DOHH2 (cell line): ENCODE measurements around the gene CSNK1A1.

Experiments
- EZH2phosphoT487 ChIP-seq: fragments of 200-600 bp; sonication (generic); IDR thresholded peaks from 2 replicates; pipeline ENCODE4 v1.6.1; 2017; ENCODE audit warnings: borderline replicate concordance, mild to moderate bottlenecking, antibody characterized with exemption, low read length, moderate library complexity, mixed read lengths
- TF ChIP-seq, protein P1 (sequence below): fragments of 200-600 bp; sonication (generic); IDR thresholded peaks from one replicate; pipeline ENCODE4 v1.5.1; 2014; ENCODE audit warnings: antibody characterized with exemption, mild to moderate bottlenecking, low read depth, low read length; ENCODE audit not compliant: poor library complexity, severe bottlenecking

DNA sequence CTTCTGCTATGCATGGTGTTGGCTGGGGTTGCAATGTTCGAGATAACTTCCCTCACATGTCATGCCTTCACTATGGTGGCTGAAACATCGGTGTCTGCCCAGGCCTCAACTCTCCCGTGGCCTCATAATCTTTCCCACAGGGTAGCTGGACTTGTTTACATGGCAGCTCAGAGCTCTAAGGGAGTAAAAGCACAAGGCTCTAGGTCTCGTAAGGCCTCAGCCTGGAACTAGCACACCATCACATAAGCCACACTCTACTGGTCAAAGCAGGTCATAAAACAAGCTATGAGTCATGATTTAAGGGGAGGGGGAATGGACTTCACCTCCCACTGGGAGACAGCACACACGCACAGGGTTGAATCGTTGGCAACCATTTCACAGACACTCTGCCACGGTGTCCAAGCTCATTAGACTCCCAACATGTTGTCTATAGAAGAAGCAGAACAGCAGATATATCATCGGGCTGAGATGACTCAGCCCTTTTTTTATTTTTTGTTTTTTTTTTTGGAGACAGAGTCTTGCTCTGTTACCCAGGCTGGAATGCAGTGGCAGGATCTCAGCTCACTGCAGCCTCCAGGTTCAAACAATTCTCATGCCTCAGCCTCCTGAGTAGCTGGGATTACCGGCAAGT lies 105.4 kb downstream of the CSNK1A1 start:
- TF ChIP-seq, protein P1, sequence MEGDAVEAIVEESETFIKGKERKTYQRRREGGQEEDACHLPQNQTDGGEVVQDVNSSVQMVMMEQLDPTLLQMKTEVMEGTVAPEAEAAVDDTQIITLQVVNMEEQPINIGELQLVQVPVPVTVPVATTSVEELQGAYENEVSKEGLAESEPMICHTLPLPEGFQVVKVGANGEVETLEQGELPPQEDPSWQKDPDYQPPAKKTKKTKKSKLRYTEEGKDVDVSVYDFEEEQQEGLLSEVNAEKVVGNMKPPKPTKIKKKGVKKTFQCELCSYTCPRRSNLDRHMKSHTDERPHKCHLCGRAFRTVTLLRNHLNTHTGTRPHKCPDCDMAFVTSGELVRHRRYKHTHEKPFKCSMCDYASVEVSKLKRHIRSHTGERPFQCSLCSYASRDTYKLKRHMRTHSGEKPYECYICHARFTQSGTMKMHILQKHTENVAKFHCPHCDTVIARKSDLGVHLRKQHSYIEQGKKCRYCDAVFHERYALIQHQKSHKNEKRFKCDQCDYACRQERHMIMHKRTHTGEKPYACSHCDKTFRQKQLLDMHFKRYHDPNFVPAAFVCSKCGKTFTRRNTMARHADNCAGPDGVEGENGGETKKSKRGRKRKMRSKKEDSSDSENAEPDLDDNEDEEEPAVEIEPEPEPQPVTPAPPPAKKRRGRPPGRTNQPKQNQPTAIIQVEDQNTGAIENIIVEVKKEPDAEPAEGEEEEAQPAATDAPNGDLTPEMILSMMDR = no peak
- TF ChIP-seq EZH2phosphoT487 = no peak
